ENCODE data around the gene LRFN5.

The LRFN5 gene

DNA sequence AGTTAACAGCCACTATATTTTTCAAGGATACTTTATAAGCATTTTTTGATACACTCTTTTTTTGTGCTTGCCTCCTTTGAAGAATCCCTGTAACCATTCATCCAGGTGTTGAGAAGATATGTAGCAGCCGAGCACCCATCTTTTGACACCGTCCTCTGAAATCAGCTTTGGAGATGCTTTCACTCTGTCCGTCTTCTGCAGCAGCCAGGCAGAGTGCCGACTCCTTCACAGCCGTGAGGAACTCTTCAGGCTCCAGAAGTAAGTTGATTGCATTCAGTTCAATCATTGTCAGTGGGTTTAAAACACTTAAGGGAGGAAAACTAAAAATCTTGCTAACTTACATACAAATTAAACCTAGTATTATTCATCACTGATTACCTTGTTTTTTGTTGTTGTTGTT, 160.1 kb downstream of the LRFN5 start:
- in situ Hi-C loops (cut with HindIII; ENCODE audit: low sequenced_read_pairs), result no loop called here

DNA sequence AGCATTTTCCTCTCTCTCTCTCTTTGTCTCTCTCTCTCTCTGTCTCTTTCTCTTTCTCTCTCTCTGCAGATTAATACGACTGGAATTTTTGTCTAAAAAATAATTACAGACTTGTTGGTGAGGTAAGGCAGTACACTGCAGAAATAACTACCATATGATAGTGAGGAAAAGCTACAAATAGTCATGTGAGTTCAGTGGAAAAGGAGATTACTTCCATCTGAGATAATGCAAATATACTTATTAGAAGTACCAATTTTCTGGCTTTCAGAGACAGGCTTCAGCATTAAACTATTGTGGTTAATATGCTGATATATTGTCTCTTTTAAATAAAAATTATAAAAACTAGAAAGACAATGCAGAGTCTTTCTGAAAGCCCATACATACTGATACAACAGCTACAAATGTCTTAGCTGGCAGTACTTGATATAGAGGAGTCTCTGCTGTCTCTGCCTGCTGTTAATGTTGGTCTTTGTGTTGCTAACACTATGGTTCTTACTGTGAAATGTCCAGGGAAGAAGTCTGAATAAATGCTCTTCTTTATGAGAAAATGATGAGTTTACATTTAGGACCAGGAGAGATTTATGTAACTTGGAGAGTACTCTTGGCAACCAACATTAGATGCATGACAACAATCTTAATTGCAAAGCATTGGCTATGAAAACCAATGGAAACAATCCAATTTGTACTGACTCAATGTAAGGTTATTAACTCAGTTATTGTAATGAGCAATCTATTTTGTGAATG, 167.0 kb downstream of the LRFN5 start:
- in situ Hi-C loops (cut with HindIII; ENCODE audit: low sequenced_read_pairs), result no loop called here

DNA sequence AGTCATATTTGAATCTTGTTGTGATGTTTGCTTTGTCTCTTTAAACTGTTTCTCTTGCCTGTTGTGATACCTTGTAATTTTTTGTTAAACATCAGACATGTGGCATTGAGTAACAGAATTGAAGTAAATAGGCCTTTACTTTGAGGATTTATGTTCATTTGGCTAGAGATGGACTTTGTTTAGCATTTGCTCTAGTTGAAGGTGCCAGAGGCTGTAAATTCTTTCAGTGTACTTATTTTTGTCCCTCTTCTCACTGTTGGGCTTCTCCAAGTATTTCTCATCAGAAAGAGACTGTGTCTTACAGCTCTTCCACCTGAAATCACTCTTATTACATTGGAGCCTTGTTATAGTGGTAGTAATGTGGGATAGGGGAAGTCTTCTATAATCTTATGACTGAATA, 175.8 kb downstream of the LRFN5 start:
- in situ Hi-C loops (cut with HindIII; ENCODE audit: low sequenced_read_pairs), result no loop called here

- in situ Hi-C loops (cut with HindIII; ENCODE audit: low sequenced_read_pairs), result no loop called here
Observed at GRCh38 chr14:41783403-41783802, 176.7 kb downstream of the LRFN5 start.

DNA sequence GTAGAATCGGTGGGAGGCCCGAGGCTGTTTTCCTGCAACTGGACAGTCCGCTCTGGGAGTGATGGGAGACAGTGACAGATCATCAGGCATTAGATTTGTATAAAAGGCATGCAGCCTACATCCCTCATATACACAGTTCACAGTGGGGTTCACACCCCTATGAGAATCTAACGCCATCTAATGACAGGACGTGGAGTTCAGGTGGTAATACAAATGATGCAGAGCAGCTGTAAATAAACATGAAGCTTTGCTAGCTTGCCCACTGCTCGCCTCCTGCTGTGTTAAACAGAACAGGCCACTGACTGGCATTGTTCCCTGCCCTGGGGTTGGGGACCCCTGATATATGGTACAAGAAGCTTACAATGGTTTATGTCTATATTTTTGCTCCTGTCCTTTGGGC, 179.0 kb downstream of the LRFN5 start:
- in situ Hi-C loops (cut with HindIII; ENCODE audit: low sequenced_read_pairs), result no loop called here

GRCh38 chr14:41799817-41800216, 193.1 kb downstream of the LRFN5 start:
- in situ Hi-C loops (cut with HindIII; ENCODE audit: low sequenced_read_pairs), result no loop called here

DNA sequence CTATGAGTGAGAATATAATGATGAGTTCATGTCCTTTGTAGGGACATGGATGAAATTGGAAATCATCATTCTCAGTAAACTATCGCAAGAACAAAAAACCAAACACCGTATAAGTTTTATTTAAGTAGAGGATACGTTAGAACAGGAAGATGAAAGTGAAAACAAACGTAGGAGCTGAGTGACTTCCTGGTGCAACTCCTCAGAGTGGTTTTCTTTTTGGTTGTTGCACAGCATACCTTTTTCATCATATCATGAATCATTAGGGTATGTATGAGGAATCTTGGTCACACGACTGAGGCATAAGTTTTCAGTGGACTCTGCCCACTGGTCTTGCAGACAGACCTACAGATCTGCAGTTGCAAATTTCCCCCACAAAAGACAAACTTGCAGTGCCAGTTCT, 199.0 kb downstream of the LRFN5 start:
- in situ Hi-C loops (cut with HindIII; ENCODE audit: low sequenced_read_pairs), result no loop called here

- in situ Hi-C loops (cut with HindIII; ENCODE audit: low sequenced_read_pairs), result no loop called here
Observed at GRCh38 chr14:41806366-41806975, 199.8 kb downstream of the LRFN5 start.

DNA sequence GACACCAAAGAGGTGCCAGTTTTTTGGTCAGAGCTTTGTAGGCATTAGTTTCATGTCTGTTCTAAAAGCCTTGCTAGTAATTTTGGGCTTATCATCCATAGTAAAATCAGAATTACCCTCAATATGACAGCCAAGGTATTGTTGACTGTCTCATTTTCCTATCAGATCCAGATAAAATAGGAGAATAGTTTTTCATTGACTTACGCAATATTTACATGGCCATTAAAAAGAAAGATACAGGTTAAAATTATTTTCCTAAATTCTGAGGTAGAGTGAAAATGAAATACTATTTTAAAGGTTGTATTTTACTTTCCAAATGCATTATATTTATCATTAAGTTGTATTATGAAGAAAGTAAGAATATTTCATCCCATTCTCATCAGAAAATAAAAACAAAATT, 203.7 kb downstream of the LRFN5 start:
- in situ Hi-C loops (cut with HindIII; ENCODE audit: low sequenced_read_pairs), result no loop called here

DNA sequence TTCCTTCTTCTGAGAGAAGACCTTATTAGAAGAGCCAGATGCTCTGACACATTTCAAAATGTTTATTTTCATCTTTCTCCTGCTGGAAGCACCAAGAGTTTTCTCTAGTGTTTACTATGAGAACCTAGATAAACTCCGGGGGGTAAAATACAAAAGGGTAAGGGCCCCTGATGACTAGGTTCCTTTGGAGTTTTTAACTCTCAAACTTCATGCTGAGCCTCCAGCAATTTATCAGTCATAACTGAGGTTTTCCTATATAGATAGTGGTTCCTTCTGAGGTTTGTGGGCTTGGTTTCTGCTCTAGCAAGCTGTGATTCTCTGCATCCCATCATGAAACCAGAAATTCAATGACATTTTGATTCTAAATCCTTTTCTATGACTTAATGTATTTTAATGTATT, 210.9 kb downstream of the LRFN5 start:
- in situ Hi-C loops (cut with HindIII; ENCODE audit: low sequenced_read_pairs), result no loop called here

DNA sequence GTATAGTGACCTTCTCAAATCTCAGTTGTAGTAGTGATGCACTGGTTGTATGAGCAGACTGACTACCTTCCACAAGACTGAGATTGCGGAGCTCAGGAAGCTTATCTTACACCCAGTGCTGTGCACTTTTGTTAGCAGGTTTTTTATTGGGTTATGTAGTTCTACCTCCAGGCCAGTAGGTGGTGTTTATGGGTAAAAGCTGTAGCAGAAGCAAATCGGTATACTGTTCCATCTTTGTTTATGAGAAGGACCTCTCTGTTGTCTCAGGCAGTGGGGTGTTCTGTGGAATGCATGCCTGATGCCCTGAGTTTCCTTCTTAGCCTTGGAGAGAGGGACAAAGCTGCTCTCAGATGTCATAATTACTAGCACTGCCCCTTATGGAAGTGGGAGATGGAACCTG, 217.8 kb downstream of the LRFN5 start:
- in situ Hi-C loops (cut with HindIII; ENCODE audit: low sequenced_read_pairs), result no loop called here

GRCh38 chr14:41825622-41826021, 218.9 kb downstream of the LRFN5 start:
- in situ Hi-C loops (cut with HindIII; ENCODE audit: low sequenced_read_pairs), result no loop called here

DNA sequence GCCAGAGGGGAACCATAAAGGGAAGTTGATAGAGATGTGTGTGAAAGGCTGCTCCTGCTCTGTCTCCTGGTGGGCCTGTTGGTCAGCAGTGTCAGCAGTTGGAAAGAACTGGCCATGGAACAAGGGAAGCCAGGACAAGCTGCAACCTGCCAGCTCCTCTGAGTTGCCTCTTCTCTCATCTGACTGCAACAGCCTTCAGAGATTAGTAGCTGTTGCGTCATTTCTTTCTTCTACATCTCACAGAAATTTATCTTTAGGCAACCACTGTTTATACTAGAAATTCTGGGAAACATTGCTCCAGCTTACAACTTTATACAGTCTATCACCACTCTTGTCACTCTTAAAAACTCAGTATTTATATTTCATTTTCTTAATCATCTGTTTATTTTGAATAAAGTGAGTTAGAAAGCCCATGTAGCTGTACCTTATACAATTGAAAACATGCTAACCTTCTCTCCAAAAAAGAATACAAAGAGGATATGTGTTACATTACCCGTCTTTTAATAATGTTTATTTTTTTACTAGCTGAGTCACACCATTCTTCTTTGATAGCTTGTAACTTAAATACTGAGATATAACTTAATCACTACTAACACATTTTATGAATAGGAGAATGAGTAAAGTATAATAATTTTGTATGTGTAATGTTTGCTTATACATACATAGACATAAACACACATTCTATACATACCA, 224.2 kb downstream of the LRFN5 start:
- in situ Hi-C loops (cut with HindIII; ENCODE audit: low sequenced_read_pairs), result no loop called here

DNA sequence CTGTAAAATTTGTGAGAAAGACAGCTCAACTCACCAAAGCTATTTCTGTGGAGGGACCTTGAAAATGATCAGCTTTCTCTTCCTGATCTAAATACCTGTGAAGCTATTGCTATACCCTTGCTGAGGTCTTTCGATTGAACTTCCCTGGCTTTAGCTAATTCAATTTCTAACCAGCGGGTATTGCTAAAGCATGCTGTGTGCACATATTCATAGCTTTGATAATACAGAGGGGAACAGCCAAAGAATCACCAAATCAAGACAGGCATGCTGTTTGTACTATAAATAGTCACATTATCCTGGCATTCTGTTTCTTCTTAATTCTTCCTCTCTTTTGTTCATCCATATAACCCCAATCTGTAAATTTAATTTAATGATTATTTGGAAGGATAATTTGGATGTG, 233.0 kb downstream of the LRFN5 start:
- in situ Hi-C loops (cut with HindIII; ENCODE audit: low sequenced_read_pairs), result no loop called here

DNA sequence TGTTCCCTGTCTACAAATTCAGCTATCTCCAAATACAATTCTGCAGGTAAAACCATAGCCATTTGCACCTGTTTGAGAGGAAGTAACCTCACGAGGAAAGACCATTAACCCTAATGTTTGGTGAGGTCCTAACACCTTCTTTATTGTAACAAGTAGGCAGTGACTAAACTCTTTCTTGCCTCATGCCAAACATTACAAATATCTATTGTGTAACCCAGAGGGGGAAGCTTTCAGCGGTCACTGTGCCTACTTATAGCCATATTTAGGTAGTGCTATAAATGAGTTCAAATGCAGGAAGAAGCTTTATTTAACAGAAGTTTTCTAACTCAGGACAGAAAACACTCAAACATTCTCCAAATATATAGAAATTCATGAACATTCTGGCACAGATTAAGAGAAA, 252.7 kb downstream of the LRFN5 start:
- in situ Hi-C loops (cut with HindIII; ENCODE audit: low sequenced_read_pairs), result no loop called here

DNA sequence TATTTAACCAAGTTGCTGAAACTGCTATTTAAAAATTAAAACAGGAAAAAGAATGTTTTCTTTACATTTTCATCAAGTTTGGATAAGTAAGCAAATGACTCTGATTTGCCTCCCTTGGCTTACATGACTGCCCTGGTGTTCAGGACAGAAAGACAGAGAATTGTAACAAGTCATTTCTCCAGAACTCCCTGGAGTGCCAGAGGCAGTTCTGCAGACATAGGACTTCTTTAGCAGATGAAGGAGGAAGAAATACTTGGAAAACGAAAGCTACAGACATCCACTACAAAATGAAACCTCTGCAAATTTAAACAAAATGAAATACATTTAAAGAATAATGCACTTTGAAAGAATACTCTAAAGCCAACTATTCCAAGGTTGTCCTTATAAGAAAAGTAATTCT, 253.9 kb downstream of the LRFN5 start:
- in situ Hi-C loops (cut with HindIII; ENCODE audit: low sequenced_read_pairs), result no loop called here

DNA sequence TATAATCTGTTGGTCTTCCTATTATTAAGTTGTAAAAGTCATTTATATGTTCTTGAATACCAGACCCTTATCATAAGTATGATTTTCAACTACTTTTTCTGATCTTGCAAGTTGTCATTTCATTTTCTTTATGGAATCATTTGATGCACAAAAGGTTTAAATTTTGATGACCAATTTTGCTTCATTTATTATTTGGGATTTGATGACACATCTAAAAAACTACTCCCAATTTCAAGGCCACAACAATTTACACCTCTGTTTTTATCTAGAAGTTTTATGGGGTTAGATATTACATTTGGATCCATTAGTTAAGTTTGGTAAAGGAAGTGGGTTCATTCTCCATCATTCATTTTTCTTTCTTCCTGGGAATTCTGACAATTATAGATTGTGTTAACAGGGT, 259.2 kb downstream of the LRFN5 start:
- in situ Hi-C loops (cut with HindIII; ENCODE audit: low sequenced_read_pairs), result no loop called here

- in situ Hi-C loops (cut with HindIII; ENCODE audit: low sequenced_read_pairs), result no loop called here
Observed at GRCh38 chr14:41868396-41868795, 261.7 kb downstream of the LRFN5 start.

DNA sequence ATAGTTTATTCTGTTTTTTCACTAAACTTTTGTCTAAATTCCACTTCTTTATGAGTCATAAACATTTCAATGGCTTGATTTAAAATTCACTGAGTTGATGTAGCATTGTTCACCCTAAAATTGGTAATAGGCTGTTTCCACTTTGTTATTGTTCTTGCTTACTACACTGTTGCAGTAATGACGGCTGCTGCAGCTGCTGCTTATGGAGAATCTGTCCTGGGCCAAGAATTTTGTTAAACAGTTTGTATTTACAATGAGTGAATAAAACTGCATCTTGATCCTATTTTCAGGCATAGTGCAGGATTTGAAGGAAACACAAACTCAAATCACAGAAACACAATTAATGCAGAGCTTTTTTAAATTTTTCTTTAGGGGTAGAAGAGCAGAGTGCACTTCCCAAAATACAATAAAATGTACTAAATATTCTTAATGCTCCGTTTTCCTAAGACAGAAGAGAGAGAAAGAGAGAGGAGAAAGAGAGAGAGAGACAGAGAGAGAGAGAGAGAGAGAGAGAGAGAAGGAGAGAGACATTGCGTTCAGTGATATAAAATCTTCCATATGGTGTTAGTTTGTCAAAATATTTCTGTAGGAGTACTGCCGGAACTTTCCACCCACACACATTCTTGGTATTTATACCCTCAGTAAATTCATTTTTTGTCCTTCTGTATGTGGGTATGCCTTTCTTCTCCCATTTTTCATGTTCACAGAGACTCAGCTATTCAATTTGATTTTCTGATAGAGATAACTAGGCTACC, 266.4 kb downstream of the LRFN5 start:
- in situ Hi-C loops (cut with HindIII; ENCODE audit: low sequenced_read_pairs), result no loop called here

GRCh38 chr14:41873686-41874317, 267.1 kb downstream of the LRFN5 start:
- in situ Hi-C loops (cut with HindIII; ENCODE audit: low sequenced_read_pairs), result no loop called here

- in situ Hi-C loops (cut with HindIII; ENCODE audit: low sequenced_read_pairs), result no loop called here
Observed at GRCh38 chr14:41875116-41875515, 268.4 kb downstream of the LRFN5 start.
